Left lung (tissue), 10 donors: ENCODE data around the gene CUX1. TPM values are rescaled to one million over a fixed set of nuclear protein-coding genes. Genes with fewer than 3 reads are reported as not detected.

Experiments
- ATAC-seq: fragments of 200-7000 bp; cut with Tn5 transposase; one replicate; pipeline ENCODE4 v1.9.1; 2020; ENCODE audit warnings: moderate library complexity
- DNase-seq, 4 donors: peaks; one replicate each; pipeline ENCODE4 v3.0.0-alpha.2; 2013 to 2020
- H3K27ac ChIP-seq, 2 donors: fragments of 200-600 bp; sonication (generic) in 1 of 2; one replicate each; pipeline versions ENCODE4 v1.5.0 to v1.8.0; 2020 to 2021
- H3K27me3 ChIP-seq, 2 donors: fragments of 200-600 bp; sonication (generic) in 1 of 2; one replicate each; pipeline versions ENCODE4 v1.5.0 to v1.8.0; 2020 to 2021
- H3K36me3 ChIP-seq, 2 donors: fragments of 200-600 bp; sonication (generic) in 1 of 2; one replicate each; pipeline versions ENCODE4 v1.5.0 to v1.8.0; 2020 to 2021
- H3K4me1 ChIP-seq, 2 donors: fragments of 200-600 bp; one replicate each; pipeline ENCODE4 v1.8.0; 2021
- H3K4me3 ChIP-seq, 2 donors: fragments of 200-600 bp; sonication (generic) in 1 of 2; one replicate each; pipeline versions ENCODE4 v1.5.0 to v1.8.0; 2020 to 2021; ENCODE audit warnings: mild to moderate bottlenecking in 1 of 2
- H3K9me3 ChIP-seq, 2 donors: fragments of 200-600 bp; sonication (generic) in 1 of 2; one replicate each; pipeline versions ENCODE4 v1.5.0 to v1.8.0; 2020 to 2021
- CTCF ChIP-seq, 2 donors: fragments of 200-600 bp; sonication (generic) in 1 of 2; IDR thresholded peaks; one replicate each; pipeline versions ENCODE4 v1.5.0 to v1.8.0; 2021; ENCODE audit warnings: antibody characterized with exemption in 2 of 2
- intact Hi-C, 2 donors: fragments of 100-400 bp; cut with DNase I; formaldehyde crosslinking; loops; one replicate each; pipeline versions ENCODE4 v1.11.2 to v1.14.2; 2022
- polyA plus RNA-seq, 6 donors: library from polyadenylated mRNA; unstranded; fragments of 120-200 nt; gene quantifications; one replicate each; pipeline ENCODE4 v1.2.1, GENCODE V29; 2013; ENCODE audit not compliant: insufficient read length in 6 of 6
- total RNA-seq, 2 donors: library from RNA; stranded (reverse); fragmentation: NEBNext Ultra II Directional; extraction: Animal tissue kit (Norgen Biotek cat#: 25700); gene quantifications; one replicate each; pipeline ENCODE4 v1.2.1, GENCODE V29; 2021
- donor health status: DM: no; HTN: yes; CAD: no.
- donor health status: DM: no; HTN: no; CAD: no.

CUX1 gene
- total and polyA plus RNA-seq, 8 donors: 86.4 to 157 (median 96.4) TPM

DNA sequence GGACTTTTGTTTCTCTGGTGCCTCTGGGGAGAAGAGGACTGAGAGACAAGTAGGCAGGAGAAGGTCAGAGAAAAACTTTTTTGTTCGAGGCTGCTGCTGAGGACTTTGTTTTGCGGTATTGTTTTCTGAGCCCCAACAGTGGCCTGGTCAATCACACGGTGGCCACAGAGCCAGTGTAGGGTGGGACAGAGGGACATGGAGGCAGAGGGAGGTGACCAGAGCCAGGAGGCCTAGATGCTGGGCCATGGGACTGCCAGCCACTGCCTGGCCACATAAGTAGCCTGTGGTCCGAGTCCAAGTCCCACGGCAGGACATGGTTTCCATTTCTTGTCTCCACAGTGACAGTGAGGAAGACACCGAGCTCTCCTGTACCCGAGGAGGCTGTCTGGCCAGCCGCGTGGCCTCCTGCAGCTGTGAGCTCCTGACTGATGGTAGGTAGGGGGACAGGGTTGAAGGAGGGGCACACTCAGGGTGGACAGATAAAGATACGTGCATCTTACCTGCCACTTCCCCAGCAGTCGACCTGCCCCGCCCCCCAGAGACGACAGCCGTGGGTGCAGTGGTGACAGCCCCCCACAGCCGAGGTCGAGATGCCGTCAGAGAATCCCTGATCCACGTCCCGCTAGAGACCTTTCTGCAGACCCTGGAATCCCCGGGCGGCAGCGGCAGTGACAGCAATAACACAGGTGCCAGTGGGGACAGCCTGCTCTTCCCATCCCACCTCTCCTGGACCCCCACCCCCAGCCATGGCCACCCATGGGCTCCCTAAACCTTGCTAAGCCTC, 496.8 kb downstream of the CUX1 start:
- Histone ChIP-seq H3K36me3 (peaks cover 0 to 52% of the 10 kb centered on the region in 2 donors), H3K27ac (no peak overlapping the region), H3K27me3 (no peaks in the 10 kb centered on the region), H3K9me3 (no peaks in the 10 kb centered on the region), H3K4me1 (no peaks in the 10 kb centered on the region), H3K4me3 (no peak overlapping the region)
- TF ChIP-seq CTCF (IDR thresholded peaks at IDR 0.05): no peak
- ATAC-seq (no peak), DNase-seq (peak in 1 of 4 donors; percentile 51)
- intact Hi-C loops: no loop called here

DNA sequence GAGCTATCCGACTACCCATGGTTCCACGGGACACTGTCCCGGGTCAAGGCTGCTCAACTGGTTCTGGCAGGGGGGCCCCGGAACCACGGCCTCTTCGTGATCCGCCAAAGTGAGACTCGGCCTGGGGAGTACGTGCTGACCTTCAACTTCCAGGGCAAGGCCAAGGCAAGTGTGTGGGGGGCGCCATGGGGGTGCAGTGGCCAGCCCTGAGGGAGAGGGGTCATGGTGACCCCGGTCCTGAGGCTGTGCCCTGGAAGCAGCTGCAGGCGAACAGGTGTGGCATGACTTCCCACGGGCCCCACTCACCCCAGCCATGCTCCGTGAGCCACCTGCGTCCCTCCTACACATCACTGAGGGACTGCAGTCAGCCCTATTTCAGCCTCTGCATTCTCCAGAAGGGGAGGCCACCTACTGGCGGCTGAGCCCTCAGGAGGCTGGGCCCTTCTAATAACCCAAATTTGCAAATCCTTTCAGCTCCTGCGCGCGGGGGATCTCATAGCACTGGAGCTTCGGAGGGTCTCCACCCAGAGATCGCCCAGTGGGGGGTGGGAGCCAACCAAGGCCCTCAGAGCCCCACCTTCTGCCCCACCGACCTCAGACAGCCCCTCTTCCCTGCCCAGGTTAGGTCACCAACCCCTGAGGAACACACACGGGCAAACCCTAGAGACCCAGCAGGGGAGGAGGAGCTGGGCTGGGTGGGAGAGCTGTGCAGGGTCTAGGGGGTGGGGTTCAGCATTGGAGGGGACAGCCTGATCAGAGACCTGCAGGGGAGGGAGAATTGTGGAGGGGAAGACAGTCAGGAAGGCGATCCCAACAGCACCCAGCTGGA, 500.0 kb downstream of the CUX1 start:
- no peak for TF ChIP-seq CTCF (IDR thresholded peaks at IDR 0.05)
- Histone ChIP-seq H3K27ac (no peak overlapping the region), H3K9me3 (no peaks in the 10 kb centered on the region), H3K36me3 (peaks cover 0 to 47% of the 10 kb centered on the region in 2 donors), H3K4me3 (no peak overlapping the region), H3K27me3 (peaks cover 0 to 16% of the 10 kb centered on the region in 2 donors), H3K4me1 (peaks cover 0 to 5% of the 10 kb centered on the region in 2 donors)
- peak in 1 of 4 donors; percentile 62 for DNase-seq
- no peak for ATAC-seq
- intact Hi-C loops: no loop called here

DNA sequence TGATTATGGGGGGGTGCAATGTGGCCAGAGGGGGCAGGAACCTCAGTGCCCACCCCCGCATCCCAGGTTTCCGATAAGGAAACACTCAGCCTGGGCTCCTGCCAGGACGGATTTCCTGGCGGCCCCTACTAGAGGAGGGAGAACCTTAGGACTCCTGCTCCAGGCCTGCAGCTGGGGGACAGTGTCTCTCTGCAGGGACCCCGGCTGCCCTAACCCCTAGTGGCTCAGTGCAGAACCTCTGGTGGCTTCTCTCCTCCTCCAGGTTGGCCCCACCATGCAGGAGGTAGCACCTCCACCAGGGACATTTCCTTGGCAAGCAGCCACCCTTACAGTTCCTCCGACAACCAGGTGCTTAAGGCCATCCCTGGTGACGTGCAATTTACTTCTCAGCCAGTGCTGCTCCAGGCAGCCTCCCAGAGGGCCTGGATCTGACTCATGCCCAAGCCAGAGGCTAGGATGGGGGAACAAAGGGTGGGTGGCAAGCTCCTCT, 501.1 kb downstream of the CUX1 start:
- Histone ChIP-seq H3K9me3 (no peaks in the 10 kb centered on the region), H3K4me1 (peaks cover 0 to 5% of the 10 kb centered on the region in 2 donors), H3K36me3 (peaks cover 0 to 45% of the 10 kb centered on the region in 2 donors), H3K4me3 (no peak overlapping the region), H3K27ac (peak overlapping the region in 1 of 2 donors; percentile 38), H3K27me3 (peaks cover 0 to 16% of the 10 kb centered on the region in 2 donors)
- ATAC-seq (peak; percentile 37), DNase-seq (no peak)
- TF ChIP-seq CTCF (IDR thresholded peaks at IDR 0.05): no peak
- intact Hi-C loops: no loop called here

DNA sequence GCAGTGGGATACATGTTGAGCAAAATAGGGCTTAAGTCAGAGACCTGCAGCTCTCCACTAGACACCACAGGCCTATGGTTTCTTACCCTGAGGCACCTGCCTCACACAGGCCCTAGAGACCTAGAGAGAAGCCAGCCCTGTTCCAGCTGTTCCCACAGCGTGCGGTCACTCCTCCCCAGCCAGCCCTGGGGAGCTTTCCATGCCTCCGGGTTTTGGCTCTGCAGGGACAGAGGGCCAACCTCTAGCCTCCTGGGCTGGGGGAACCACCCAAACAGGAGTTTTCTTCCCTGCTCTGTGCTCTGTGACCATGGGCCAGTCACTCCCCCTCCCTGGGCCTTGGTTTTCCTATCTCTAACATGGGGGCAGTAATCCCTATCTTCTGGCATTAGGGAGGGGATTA, 502.2 kb downstream of the CUX1 start:
- TF ChIP-seq CTCF (IDR thresholded peaks at IDR 0.05): no peak
- H3K36me3 ChIP-seq: peaks cover 0 to 35% of the 10 kb centered on the region in 2 donors
- intact Hi-C loops: no loop called here
- no peak overlapping the region for H3K4me3 ChIP-seq
- peaks cover 0 to 16% of the 10 kb centered on the region in 2 donors for H3K27me3 ChIP-seq
- peaks cover 0 to 5% of the 10 kb centered on the region in 2 donors for H3K4me1 ChIP-seq
- H3K9me3 ChIP-seq: no peaks in the 10 kb centered on the region
- no peak for ATAC-seq
- H3K27ac ChIP-seq: no peak overlapping the region
- no peak for DNase-seq

GRCh38 chr7:102320181-102320580, 502.8 kb downstream of the CUX1 start:
- no peak overlapping the region for H3K4me3 ChIP-seq
- no peak for ATAC-seq
- no peak for DNase-seq
- peaks cover 0 to 30% of the 10 kb centered on the region in 2 donors for H3K36me3 ChIP-seq
- H3K9me3 ChIP-seq: no peaks in the 10 kb centered on the region
- TF ChIP-seq CTCF (IDR thresholded peaks at IDR 0.05): no peak
- intact Hi-C loops: no loop called here
- H3K27ac ChIP-seq: no peak overlapping the region
- peaks cover 0 to 16% of the 10 kb centered on the region in 2 donors for H3K27me3 ChIP-seq
- peaks cover 0 to 5% of the 10 kb centered on the region in 2 donors for H3K4me1 ChIP-seq
